Fibroblast of skin of abdomen (primary cell): ENCODE data around the gene PC.
"Not testable (repeated sequence)": the region's sequence is repeated elsewhere in the genome, so short reads cannot be mapped to it uniquely, and the experiment has no call there.

Source experiments
- DNase-seq: peaks from one replicate; pipeline ENCODE4 v3.0.0-alpha.2; 2013

Gene PC

DNA sequence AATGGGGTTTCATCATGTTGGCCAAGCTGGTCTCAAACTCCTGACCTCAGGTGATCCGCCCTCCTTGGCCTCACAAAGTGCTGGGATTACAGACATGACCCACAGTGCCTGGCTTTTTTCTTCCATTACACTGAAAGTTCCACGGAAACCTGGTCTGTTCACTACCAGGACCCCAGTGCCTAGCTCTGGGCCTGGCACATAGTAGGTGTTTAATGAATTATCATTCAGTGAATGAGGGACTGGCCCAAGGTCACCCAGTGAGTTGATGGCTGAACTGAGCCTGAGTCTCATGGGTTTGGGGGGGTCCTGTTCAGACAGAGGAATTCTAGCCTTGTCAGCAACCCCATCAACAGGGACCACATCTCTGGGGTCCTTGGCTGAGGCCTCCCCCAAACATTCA, 20.0 kb upstream of the PC start:
- DNase-seq = no peak

DNA sequence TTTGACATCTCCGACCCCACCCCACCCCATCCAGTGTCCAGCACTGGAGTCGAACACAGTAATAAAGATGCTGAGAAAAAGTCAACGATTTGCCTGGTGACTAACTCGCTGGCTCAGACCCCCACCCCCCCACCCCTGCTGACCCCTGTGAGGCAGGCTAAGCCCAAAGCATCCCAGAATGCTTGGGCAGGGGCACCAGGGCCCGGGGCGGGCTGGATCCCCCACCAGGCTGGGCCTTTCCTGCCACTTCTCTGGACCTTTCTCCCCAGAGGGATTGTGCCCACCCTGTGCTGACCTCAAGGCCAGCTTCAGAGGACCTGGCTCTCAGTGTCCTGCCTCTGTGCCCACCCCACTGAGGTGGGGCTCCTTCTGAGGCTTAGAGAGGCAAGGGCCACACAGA, 18.7 kb upstream of the PC start:
- no peak for DNase-seq

DNA sequence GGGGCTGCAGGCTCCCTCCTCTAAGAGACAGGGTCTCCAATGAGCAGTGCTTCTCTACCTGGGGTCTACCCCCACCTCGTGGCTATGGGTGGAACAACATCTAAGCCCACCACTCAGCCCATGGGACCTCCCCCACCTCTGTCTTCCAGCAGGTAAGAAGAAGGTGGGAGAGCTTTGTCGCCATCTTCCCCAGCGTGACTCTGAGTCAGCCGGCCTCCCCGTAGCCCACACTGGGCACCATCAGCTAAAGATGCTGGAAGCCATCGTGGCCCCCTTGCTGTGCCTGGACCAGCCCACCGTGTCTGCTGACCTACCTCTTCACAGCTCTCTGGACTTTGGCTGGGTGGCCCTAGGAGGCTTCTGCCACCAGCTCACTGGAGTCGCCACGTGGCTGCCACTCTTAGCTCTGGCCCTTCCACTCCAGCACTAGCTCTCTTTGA, 17.9 kb upstream of the PC start:
- no peak for DNase-seq

DNA sequence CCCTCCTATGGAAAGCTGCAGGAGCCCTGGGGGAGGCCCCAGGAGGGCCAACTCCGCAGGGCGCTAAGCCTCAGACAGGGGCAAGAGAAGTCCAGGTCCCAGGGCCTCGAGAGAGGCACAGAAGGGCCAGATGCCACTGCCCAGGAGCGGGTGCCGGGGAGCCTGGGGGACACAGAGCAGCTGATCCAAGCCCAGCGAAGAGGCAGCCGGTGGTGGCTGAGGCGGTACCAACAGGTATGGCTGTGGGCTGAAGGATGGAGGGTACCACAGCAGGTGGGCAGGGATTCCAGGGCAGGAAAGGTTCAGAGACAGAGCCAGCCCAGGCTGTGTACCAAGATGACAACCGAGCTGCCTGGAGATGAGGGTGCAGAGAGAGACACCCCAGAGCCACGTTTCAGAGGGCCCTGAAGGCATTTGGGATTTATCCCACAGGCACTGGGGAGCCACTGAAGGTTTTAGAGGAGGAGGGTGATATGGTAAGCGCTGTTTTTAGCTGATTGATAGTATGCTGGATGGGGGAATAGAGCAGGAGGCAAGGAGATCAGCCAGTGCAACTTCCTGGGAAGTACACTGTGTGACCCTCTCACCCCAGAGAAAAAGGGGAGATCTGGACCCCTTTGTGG, 17.3 kb upstream of the PC start:
- DNase-seq = no peak

DNA sequence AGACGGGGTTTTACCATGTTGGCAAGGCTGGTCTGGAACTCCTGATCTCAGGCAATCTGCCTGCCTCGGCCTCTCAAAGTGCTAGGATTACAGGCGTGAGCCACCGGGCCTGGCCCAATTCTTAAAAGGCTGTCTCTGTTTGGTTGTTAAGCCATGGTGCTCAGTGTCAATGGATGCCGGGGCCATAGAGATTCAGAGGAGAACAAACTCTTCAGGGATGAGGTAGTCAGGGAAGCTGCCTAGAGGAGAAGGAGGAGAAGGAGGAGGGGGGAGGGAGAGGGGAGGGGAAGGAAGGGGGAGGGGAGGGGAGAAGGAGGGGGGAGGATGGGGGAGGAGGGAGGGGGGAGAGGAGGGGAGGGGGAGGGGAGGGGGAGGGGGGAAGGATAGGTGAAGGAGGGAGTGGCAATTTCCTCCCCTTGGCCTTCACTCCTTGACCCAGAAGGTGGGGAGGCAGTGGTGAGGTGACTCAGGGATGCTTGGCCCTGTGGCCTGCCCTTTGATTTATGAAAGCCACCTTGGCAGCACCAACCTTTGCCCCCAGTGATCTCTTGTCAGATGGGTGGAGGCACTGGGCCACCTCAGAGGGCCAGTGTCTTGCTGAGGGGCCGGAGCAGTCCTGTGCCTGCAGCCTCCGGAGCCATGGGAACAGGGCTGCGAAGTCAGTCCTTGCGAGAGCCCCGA, 16.7 kb upstream of the PC start, which contains the start of gene C11orf86:
TSS of gene C11orf86 (plus strand) at position 581 of the 681 bp plus-strand sequence. CDS start at position 640, 59 bp downstream.
- DNase-seq = peak; percentile 25

DNA sequence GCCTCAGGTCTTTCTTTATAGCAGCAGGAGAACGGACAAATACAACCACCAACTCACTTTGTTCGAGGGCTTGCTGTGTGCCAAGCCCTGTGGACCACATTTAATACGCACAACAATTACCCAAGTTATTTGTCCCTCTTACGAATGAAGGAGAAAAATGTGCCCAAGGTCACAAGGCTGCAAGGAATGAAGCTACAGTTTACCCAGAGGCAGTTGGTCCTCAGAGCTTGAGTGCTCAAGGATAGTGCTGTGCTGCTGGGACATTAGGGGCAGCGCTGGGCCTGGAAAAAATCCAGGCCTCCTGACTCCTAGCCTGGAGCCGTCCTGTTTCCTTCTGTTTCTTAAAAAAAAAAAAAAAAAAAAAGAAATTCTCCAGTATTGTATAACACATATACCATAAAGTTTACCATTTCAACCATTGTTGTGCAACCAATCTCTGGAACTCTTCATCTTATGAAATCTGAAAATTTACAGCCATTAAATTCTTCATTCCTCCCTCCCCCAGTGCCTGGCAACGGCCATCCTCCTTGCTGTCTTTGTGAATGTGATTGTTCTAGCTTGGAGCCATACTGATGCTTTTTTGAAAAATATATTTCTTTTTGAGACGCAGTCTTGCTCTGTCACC, 15.9 kb upstream of the PC start:
- peak; percentile 82 for DNase-seq

DNA sequence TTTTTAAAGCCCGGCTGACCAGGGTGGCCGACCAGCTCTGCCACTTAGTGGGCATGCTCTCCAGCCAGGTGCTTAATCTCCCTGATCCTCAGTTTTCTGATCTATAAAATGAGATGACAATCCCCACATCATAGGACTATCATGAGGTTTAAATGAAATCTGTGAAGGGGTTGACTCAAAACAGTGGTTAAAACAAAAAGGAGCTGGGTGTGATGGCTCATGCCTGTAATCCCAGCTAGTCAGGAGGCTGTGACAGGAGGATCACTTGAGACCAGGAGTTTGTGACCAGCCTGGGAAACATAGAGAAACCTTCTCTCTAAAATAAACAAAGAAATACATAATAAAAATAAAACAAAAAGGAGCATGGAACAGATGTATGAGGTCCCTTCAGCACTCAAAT, 13.3 kb upstream of the PC start:
- DNase-seq = no peak

DNA sequence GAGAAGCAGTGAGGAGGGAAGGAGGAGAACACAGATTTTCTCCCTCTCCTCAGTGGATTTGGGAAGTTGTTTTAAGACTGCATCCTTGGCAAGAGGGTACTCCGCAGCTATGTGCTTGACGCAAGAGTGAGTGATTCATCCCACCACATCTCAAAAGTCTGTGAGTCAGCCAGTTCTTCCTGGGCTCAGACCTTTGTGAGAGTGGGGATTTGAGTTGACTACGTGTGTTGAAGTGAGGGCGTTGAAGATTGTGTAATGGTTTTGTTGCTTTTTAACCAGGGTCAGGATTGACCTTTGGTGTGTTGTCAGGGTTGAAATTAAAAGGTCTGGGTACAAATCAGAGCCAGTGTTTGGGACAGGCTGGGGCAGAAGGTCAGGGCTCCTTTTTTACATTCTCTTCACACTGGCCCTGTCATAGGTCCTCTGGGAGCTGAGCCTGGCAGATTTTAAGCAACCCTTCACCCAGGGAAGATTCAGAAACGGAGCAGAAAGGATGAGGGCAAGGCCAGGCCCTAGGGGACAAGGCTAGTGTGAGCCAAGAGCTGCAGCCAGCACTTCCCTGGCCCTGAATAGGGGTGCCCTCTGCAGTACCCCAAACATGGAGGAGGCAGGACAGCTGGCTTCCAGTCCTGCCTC, 12.7 kb upstream of the PC start:
- DNase-seq = peak; percentile 99

DNA sequence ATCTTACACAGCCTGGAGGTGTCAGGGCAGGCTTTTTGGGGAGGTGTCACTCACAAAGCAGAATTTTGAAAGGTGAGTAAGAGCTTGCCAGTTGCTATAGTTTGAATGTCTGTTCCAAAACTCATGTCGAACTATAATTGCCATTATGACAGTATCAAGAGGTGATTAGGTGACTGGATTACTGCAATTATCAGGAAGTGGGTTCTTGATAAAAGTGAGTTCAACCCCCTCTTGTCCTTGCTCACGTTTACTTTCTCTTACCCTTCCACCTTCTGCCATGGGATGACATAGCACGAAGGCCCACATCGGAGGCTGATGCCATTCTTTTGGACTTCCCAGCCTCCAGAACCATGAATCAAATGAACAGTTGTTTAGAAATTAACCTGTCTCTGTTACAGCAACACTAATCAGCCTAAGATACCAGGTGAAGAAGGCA, 12.2 kb upstream of the PC start:
- DNase-seq = no peak

DNA sequence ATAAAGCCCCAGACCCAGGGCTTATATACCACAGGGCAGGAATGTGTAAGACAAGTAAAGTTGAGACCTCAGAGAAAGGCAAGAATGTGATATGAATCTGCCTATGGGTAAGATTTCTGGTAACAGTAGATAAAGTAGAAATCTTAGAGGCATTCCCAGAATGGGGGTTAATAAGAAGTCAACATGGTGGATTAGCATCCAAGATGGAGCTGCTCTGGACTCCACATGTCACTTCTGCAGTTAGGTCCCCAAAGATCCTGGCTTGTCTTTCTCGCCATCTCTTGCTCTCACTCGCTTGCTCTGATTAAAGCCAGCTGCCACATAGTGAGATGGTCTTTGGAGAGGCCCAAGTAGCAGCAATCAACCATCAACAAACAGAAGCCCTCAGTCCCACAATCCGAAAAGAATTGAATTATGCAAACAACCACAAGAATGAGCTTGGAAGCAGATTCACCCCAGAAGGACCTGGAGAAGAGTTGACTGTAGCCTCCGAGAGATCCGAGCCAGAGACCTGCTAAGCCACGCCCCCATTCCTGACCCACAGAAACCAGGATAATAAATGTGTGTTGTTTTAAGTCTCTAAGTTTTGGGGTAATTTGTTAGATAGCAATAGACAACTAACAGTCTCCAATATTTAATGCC, 11.5 kb upstream of the PC start:
- peak; percentile 95 for DNase-seq

DNA sequence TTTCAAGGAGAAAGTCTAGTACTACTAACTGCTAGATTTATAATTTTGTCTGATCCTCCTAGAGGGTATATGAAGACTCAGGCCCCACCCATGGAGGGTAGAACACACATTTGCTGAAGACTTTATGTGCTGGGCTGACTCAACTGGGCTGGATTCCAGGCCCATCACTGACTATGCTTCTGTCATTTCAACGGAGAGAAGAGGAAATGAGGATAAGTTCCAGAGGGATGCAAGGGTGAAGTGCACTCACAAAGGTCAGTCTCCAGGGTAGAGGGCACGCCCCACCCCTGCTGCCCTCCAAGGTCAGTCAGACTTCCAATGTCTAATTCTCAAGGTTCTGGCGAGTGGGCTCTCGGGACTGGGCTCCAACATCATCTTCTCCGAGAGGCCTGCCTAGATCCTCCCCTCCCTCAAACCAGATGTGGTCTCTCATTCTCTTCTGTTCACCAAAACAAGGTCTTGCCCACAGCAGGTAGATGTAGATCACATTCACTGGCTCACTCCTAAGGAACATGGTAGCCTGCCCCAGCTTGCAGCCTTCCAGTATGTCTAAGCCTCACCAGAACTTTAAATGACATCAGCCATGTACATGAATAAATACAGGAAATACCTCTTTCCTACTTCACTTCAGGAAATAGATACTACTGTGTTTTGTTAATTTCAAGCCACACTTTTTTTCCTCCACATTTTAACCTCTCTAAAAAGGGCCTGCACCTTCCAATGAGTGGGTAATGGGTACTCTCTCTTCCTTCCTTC, 9.7 kb upstream of the PC start:
- DNase-seq = peak; percentile 89

DNA sequence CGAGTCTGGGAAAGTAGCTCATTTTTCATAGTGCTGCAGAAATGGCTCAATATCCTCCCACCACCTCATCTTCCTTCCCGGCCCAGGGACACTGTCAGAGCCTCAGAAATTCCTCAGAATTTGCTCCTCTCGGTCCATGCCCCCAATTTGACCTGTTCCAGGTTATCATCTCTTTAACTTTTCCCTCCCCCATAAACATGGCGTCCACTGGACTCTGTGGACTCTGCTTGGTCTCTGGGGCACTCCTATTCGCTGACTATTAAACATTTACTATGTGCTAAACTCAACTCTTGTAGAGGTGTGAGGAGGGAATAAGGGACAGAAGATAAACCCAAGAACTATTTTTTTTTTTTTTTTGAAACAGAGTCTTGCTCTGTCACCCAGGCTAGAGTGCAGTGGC, 8.2 kb upstream of the PC start:
- no peak for DNase-seq

DNA sequence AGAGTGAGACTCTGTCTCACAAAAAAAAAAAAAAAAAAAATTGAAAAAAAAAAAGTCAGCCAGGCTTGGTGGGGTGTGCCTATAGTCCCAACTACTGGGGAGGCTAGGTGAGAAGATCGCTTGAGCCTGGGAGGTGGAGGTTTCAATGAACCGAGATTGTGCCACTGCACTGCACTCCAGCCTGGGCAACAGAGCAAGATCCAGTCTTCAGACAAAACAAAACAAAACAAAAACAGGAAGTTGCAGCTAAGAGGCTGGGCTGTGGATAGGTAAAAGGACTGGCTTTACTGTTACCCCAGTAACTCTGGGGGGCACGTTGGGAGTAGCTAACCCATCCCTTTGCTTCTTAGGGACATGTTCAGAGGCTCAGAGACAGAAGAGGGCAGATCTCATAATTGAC, 6.3 kb upstream of the PC start:
- no peak for DNase-seq

DNA sequence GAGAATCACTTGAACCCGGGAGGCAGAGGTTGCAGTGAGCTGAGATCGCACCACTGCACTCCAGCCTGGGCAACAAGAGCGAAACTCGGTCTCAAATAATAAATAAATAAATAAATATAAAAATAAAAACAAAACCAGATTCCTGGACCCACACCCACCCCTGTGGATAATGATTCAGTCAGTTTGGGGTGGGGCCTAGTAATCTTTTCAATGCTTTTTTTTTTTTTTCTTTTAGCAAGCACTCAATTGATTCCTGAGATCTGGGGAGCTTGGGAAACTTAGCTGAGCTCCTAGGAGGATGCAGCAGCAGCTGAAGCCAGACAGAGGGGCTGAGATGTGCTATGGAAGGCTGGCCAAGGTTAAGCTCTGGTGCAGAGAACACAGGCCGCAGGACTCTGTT, 4.6 kb upstream of the PC start:
- no peak for DNase-seq

DNA sequence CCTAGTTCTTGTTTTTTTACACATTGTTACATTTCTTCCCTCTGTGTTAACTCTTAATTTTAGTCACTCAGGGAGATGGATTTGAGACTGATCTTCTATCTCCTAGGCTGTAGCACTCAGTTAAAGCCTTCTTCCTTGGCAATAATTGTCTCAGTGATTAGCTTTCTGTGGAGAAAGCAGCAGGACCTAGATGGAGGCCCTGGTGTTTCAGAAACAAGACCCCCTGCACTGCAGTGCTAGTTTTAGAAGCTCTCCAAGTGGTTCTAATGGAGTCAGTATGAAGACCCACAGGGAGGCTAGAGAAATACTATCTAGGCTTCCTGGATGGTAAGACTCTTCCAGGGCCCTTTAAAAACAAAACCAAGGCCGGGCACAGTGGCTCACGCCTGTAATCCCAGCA, 4.1 kb upstream of the PC start:
- DNase-seq = no peak

DNA sequence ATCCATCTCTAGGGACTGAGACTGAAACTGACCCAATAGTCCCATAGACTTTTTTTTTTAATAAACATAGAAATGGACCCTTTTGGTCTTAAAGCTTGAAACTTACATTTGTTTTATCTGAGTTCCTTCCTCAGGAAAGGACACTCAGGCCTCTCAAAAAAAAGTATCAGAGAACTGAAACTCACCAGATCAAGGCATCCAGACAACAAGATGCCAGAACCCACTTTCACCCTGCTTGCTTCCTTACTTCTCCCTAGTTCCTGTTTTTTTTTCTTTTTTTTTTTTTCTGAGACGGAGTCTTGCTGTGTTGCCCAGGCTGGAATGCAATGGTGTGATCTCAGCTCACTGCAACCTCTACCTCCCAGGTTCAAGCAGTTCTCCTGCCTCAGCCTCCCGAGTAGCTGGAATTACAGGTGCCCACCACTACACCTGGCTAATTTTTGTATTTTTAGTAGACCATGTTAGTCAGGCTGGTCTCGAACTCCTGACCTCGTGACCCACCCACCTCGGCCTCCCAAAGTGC, 3.6 kb upstream of the PC start:
- DNase-seq = not testable (repeated sequence)

DNA sequence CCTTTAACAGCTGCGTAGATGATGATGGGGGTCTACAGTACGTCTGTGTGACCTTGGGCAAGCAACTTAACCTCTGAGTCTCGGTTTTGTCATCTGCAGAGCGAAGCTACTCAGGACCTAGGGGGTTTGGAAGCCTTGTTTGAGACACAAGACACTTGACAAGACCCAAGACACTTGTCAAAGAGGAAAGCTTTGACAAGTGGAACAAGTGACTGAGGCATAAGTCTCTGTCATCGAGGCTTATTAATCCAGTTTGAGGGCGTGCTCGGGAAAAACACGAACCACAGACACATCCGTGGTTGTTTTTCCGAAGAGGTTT, 732 bp upstream of the PC start:
- DNase-seq = no peak

DNA sequence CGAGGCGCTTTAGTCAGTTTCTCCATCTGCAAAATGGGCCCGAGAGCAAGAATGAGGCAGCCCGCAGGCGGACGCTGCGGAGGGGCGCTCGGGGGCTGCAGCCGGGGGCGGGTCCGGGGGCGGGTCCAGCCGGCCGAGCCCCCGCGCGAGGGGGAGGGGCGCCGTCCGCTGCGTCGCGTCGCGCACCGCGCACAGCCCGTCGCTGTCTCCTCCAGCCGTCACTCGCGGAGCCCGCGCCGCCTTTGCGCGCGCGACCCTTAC, 282 bp downstream of the PC start:
- no peak for DNase-seq

DNA sequence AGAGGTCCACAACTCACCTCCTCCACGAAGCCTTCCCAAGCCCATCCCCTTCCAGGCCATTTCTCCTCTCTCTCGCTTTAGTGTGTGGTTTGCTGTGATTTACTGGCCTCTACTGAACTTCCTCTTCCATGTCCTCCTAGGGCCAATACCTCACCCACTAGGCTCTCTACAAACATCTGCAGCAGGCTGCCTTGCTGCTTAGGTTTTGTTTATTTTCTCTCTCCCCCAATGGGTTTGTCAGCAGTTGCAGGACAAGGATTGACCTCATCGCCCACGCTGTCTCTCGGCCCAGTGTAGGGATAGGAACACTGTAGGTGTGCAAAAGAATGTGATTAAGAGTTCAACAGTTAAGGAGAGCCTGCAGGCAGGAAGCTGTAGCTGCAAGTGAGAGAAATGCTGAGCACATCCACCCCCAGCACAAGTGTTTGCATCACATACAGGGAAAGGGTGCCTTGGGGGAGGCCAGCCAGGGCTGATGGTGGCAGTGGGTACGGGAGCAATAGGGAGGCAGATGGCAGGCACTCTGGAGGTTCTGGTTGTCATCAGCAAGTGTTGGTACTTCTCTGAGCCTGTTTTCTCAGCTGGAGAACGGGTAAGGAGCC, 1.4 kb downstream of the PC start:
- peak; percentile 39 for DNase-seq

DNA sequence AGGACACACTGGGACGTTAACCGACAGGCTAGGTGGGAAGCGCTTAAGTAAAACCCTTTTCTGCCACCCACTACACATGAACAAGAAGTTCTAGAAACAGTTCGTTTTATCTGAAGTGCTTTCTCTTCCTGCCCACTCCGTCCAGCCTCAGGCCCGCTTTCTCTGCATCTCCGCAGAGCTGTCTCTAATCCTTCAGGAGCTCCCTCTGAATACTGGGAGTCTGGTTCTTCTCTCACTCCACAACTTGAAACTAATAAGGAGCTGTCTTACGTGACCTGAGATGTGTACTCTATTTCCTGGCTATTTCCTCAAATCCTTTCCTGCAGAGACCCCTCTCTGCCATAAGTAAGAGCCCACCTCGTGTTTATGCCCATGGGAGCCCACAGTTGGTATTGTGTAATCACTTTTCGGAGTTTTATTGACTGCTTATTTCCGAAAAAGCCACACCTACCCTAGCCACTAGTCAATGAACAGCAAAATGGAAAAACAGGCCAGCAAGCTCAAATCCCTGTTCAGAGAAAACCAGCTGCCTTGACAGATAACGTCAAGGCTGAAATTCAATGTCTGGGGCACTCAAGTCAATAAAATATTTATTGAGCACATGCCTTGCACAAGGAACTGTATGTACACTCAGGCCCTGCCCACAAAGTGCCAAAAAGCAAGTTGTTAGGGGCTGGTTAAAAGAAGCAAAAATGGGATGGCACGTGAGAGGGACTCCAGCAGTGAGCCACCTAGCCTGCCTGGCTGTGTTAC, 4.9 kb downstream of the PC start:
- DNase-seq = no peak

DNA sequence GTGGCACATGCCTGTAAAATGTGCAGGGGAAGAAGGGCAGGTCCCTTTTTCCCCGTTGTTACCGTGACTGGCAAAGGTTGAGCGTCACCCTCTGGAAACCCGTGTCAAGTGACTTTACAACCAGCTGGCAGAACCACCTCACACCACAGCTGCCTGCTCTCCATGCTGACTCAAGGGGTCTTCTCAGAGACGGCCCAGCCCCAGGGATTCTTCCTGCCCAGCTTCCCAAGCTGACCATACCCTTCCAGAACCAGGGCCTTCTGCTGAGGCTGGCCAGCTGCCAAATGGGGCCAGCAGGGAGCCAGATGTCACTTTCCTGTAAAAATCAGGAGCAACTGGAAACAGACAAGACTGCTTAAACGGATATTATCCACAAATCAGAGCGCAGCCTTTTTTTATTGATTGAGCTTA, 6.3 kb downstream of the PC start:
- DNase-seq = peak; percentile 35
